ENCODE data around the gene UCMA.

DNA sequence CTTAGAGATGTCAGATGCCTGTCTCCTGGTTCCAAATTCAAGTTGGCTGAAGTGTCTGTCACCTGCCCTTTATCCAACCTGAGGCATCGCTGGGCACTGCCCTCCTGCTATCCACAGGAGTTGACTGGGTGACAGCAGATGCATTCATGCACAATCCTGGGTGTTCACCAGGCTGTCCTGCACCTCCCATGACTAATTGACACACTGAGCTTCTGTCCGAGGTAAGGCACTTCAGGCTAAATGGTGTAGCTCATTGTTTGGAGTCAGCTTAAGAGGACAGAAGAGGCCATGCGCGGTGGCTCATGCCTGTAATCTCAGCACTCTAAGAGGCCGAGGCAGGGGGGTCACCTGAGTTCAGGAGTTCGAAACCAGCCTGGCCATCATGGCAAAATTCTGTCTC, 2.4 kb downstream of the UCMA start:
- no peak for TF ChIP-seq POLR2AphosphoS5 (IDR thresholded peaks at IDR 0.05)
- TF ChIP-seq, protein P1, sequence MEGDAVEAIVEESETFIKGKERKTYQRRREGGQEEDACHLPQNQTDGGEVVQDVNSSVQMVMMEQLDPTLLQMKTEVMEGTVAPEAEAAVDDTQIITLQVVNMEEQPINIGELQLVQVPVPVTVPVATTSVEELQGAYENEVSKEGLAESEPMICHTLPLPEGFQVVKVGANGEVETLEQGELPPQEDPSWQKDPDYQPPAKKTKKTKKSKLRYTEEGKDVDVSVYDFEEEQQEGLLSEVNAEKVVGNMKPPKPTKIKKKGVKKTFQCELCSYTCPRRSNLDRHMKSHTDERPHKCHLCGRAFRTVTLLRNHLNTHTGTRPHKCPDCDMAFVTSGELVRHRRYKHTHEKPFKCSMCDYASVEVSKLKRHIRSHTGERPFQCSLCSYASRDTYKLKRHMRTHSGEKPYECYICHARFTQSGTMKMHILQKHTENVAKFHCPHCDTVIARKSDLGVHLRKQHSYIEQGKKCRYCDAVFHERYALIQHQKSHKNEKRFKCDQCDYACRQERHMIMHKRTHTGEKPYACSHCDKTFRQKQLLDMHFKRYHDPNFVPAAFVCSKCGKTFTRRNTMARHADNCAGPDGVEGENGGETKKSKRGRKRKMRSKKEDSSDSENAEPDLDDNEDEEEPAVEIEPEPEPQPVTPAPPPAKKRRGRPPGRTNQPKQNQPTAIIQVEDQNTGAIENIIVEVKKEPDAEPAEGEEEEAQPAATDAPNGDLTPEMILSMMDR (IDR thresholded peaks at IDR 0.05) = no peak
- no peak for TF ChIP-seq EP300 (IDR thresholded peaks at IDR 0.05)
- no peak for TF ChIP-seq POLR2A (IDR thresholded peaks at IDR 0.05)
